Thyroid gland (tissue), 4 donors: ENCODE data around the gene VPS51. TPM values are rescaled to one million over a fixed set of nuclear protein-coding genes. Genes with fewer than 3 reads are reported as not detected.
A peak's percentile ranks its signal among the peaks of the same experiment; 100 is the strongest.
"Not testable (repeated sequence)": the region's sequence is repeated elsewhere in the genome, so short reads cannot be mapped to it uniquely, and the experiment has no call there.

Experiments
- DNase-seq, 2 donors: peaks; one replicate each; pipeline ENCODE4 v3.0.0-alpha.2; 2019
- H3K27ac ChIP-seq, 3 donors: fragments of 200-600 bp; sonication (generic); 1 replicate in 2 of 3; 2 replicates in 1 of 3; pipeline ENCODE4 v1.5.1; 2016 to 2019; ENCODE audit warnings: mild to moderate bottlenecking in 1 of 3, moderate library complexity in 1 of 3
- H3K27me3 ChIP-seq: fragments of 200-600 bp; sonication (generic); one replicate; pipeline ENCODE4 v1.5.1; 2019
- H3K36me3 ChIP-seq, 2 donors: fragments of 200-600 bp; sonication (generic); one replicate each; pipeline ENCODE4 v1.5.1; 2016 to 2019
- H3K4me1 ChIP-seq, 2 donors: fragments of 200-600 bp; sonication (generic); one replicate each; pipeline ENCODE4 v1.5.1; 2017 to 2019
- H3K4me3 ChIP-seq, 3 donors: fragments of 200-600 bp; sonication (generic); replicated peaks in 1 of 3; 1 replicate in 2 of 3; 2 replicates in 1 of 3; pipeline ENCODE4 v1.5.1; 2016; ENCODE audit warnings: mild to moderate bottlenecking in 1 of 3
- H3K9me3 ChIP-seq: fragments of 200-600 bp; sonication (generic); one replicate; pipeline ENCODE4 v1.5.1; 2017
- CTCF ChIP-seq, 6 experiments: fragments of 200-600 bp in 3 of 6; fragments of 450-650 bp in 3 of 6; sonication (generic) in 3 of 6; IDR thresholded peaks; one replicate each; pipeline ENCODE4 v1.5.1; 2016 to 2019; ENCODE audit warnings: antibody characterized with exemption in 6 of 6, mild to moderate bottlenecking in 2 of 6, inconsistent platforms in 1 of 6, moderate library complexity in 1 of 6
- POLR2A ChIP-seq, 2 donors: fragments of 450-650 bp; IDR thresholded peaks; one replicate each; pipeline ENCODE4 v1.6.1; 2017; ENCODE audit warnings: antibody characterized with exemption in 2 of 2, mild to moderate bottlenecking in 2 of 2, moderate library complexity in 1 of 2
- WGBS, 2 donors: methylation state at CpG; one replicate each; pipeline ENCODE4 v1.1.5; 2017; 5-methylcytosine and 5-hydroxymethylcytosine counted together
- intact Hi-C: fragments of 100-400 bp; cut with DNase I; formaldehyde crosslinking; loops from one replicate; pipeline ENCODE4 v1.15.1; 2023
- total RNA-seq, 4 donors: library from RNA; depleted of rRNA; stranded (reverse); fragments of >200 nt; gene quantifications; one replicate each; pipeline ENCODE4 v1.2.3, GENCODE V29; 2016

Gene VPS51
- total RNA-seq, 4 donors from 2014 or later: 222 to 608 (median 469) TPM

- 77 to 86% methylated on average over 2 of the region's 2 CpGs for WGBS, 2 donors
- Histone ChIP-seq H3K4me3 (no peak overlapping the region), H3K9me3 (no peaks in the 10 kb centered on the region), H3K27me3 (no peaks in the 10 kb centered on the region), H3K4me1 (peaks cover 8 to 12% of the 10 kb centered on the region in 2 donors), H3K36me3 (no peaks in the 10 kb centered on the region), H3K27ac (no peak overlapping the region)
- intact Hi-C loops: no loop called here
- DNase-seq: no peak
- no peak for TF ChIP-seq POLR2A (IDR thresholded peaks at IDR 0.05)
- no peak for TF ChIP-seq CTCF (IDR thresholded peaks at IDR 0.05)
Observed at GRCh38 chr11:65147352-65148075, 51.5 kb downstream of the VPS51 start.

- H3K4me1 ChIP-seq: peaks cover 8 to 12% of the 10 kb centered on the region in 2 donors
- no peaks in the 10 kb centered on the region for H3K36me3 ChIP-seq
Observed at GRCh38 chr11:65148657-65149056, 52.6 kb downstream of the VPS51 start.

GRCh38 chr11:65150131-65150508 lies 54.1 kb downstream of the VPS51 start:
- Histone ChIP-seq H3K4me1 (peaks cover 8 to 12% of the 10 kb centered on the region in 2 donors), H3K27ac (peak overlapping the region; percentile 61 to 82 (median 73))
- H3K9me3 ChIP-seq, H3K36me3 ChIP-seq, H3K27me3 ChIP-seq, DNase-seq, intact Hi-C loops, H3K4me3 ChIP-seq: not testable (repeated sequence)
- WGBS, 2 donors: 58 to 72% methylated on average over 10 of the region's 10 CpGs

More at GRCh38 chr11:65148657-65149056, 52.6 kb downstream of the VPS51 start:
- no peak overlapping the region for H3K4me3 ChIP-seq
- WGBS, 2 donors: 78 to 79% methylated on average over 5 of the region's 5 CpGs
- peak in 1 of 2 donors; percentile 29 for DNase-seq
- H3K27me3 ChIP-seq: no peaks in the 10 kb centered on the region
- TF ChIP-seq CTCF (IDR thresholded peaks at IDR 0.05): no peak
- H3K27ac ChIP-seq: no peak overlapping the region
- no peaks in the 10 kb centered on the region for H3K9me3 ChIP-seq
- intact Hi-C loops: no loop called here

GRCh38 chr11:65150509-65151299 lies 54.7 kb downstream of the VPS51 start:
- Histone ChIP-seq H3K9me3 (no peaks in the 10 kb centered on the region), H3K36me3 (no peaks in the 10 kb centered on the region), H3K4me3 (no peak overlapping the region), H3K4me1 (peaks cover 8 to 12% of the 10 kb centered on the region in 2 donors), H3K27ac (peak overlapping the region; percentile 61 to 82 (median 73)), H3K27me3 (no peaks in the 10 kb centered on the region)
- WGBS, 2 donors: 12 to 20% methylated on average over 11 to 12 of the region's 12 CpGs
- peak; percentile 97 to 98 for DNase-seq
- intact Hi-C loops: no loop called here
- TF ChIP-seq POLR2A (IDR thresholded peaks at IDR 0.05) (peak in 1 of 2 donors; percentile 40), CTCF (IDR thresholded peaks at IDR 0.05) (peak in 1 of 6 experiments; percentile 8)

GRCh38 chr11:65151331-65151899 lies 55.4 kb downstream of the VPS51 start:
- Histone ChIP-seq H3K27me3 (no peaks in the 10 kb centered on the region), H3K36me3 (no peaks in the 10 kb centered on the region), H3K27ac (peak overlapping the region; percentile 36 to 82 (median 73)), H3K9me3 (no peaks in the 10 kb centered on the region), H3K4me3 (no peak overlapping the region), H3K4me1 (peaks cover 8 to 12% of the 10 kb centered on the region in 2 donors)
- TF ChIP-seq POLR2A (IDR thresholded peaks at IDR 0.05) (no peak), CTCF (IDR thresholded peaks at IDR 0.05) (no peak)
- 81 to 86% methylated on average over 3 of the region's 3 CpGs for WGBS, 2 donors
- intact Hi-C loops: no loop called here
- DNase-seq: no peak
